GOT3 (cell line): Measurements from ENCODE around the gene EBNA1BP2.
"Not testable (repeated sequence)": the region's sequence is repeated elsewhere in the genome, so short reads cannot be mapped to it uniquely, and the experiment has no call there.

Experiments used
- DNase-seq: peaks from one replicate; lab custom pipeline; 2025; ENCODE audit warnings: mixed read lengths; lab: John Stamatoyannopoulos, UW

EBNA1BP2 gene

DNA sequence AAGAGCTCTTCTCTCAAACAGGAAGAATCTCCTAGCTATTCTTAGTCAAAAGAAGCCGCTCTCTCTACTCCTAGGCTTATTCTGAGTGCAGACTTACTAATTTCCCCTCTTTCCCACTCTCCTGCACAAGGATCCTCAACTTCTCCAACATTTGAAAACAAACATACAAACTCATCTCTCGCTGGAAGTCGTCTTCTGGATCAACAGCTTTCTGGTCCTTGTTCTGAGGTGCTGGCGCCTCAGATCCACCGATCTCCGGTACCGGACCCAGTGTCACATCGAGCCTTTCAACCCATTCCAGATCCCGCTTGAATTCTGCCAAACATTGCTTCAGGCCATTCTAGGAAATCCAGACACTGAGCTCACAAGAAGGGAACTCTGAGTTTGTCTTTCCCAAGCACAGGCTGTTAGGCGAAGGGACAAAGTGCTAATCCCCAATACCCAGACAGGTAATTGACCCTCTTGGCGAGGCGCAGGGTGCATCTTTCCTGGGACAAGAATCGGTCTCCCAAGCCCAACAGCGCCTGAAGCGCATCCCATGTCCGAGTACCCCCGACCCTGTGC is 696 bp downstream of the EBNA1BP2 start:
- no peak for DNase-seq

DNA sequence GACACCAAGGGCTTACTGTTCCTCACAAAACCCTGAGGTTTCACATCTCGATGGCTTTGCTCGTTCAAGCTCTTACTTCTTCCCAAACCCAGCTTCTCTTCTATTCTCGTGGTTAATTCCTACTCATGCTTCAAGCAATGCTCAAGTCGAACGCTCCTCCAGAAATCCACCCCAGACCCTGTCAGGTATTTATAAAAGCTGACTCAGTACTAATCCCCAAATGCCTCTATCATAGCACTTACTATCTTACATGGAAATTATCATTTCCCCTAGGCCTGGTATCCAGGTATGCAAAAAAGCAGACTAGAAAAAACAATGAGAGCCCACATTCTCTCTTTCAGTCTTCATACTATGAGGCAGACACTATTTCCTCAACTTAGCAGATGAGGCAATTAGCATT is 6.3 kb downstream of the EBNA1BP2 start:
- no peak for DNase-seq

DNA sequence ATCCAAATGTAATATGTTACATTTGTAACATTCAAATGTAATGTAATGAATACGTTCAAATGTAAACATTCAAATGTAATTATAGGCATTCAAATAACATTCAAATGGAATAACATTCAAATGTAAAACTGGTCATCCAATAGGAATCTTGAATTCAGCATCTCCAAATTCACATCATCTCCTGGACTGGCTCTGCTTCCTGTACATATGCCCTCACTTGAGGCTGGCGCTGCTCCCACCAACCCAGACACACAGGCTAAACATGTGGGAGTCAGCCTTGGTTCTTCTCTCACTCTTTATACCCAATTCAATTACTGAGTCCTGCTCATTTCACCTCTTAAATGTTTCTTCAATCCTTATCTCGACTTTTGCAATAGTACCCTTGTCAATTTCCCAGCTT is 6.9 kb downstream of the EBNA1BP2 start:
- DNase-seq = no peak

GRCh38 chr1:43156026-43156425 is 16.1 kb downstream of the EBNA1BP2 start:
- no peak for DNase-seq

GRCh38 chr1:43153443-43153842 is 18.6 kb downstream of the EBNA1BP2 start:
- no peak for DNase-seq

DNA sequence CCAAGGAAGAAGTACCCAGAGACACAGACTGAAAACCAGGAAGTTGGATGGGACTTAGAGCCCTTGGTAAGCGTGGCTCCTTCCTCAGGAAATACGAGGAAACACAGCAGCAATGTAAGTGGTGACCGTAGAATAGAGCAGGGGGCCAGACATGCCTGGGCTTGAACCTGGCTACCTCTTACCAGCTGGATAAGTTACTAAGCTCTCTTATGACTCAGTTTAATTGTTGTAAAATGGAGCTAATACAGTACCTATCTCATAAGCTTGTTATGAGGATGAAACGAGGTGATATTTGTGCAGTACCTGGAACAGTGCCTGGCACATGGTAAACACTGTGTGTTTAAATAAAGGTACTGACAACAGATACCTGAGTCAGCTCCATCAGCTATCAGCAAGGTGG is 19.2 kb downstream of the EBNA1BP2 start:
- DNase-seq = no peak

- DNase-seq = no peak
Observed at GRCh38 chr1:43149889-43150288, 22.2 kb downstream of the EBNA1BP2 start.

DNA sequence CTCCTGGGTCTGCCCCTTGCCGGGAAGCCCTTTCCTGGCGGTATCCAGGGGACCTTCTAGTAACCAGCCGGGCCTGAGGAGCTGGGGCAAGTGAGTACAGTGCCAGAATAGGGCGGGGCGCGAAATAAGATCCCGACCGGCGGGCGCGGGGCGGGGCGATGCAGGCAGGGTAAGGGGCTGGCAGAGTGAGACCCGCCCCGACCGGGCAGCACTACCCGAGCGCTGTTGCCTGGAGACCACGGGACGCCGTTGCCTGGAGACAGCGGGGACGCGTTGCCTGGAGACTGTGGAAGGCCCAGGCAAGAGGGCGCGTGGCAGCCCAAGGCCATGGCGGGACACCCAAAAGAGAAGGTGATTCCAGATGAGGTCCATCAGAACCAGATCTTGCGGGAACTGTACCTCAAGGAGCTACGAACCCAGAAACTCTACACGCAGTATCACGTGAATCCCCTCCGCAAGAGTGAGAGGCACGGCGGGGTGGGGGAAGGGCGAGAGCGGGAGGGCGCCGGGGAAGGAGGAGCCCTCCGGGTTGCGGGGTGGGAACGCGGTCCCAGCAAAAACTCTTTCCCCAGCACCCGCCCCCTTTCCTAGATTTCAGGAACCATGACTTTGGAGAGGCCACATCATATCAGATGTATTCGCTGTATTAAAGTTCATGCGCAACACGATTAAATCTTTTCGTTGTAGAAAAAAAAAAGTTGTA is 24.3 kb downstream of the EBNA1BP2 start:
- no peak for DNase-seq

GRCh38 chr1:43144237-43144636 is 27.9 kb downstream of the EBNA1BP2 start:
- DNase-seq = no peak

- no peak for DNase-seq
Observed at GRCh38 chr1:43143441-43143888, 28.6 kb downstream of the EBNA1BP2 start.

DNA sequence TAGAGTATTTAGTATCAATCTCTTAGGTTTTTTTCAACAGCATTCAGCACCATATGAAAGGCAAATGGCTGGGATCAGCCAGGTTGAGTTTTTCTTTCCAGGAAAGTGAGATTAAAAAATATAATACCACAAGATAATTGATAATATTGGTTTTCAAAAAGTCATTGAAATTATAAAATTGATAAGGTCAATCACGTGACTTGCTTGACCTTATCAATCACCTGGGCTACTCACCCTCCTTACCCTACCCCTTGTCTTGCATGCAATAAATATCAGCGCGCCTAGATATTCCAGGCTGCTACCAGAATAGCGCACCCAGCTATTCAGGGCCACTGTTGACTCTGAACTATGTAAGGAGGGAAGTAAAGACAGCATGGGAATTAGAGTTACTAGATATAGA is 31.5 kb downstream of the EBNA1BP2 start:
- DNase-seq = no peak

- no peak for DNase-seq
Observed at GRCh38 chr1:43140010-43140409, 32.1 kb downstream of the EBNA1BP2 start.

GRCh38 chr1:43139295-43139694 is 32.8 kb downstream of the EBNA1BP2 start:
- DNase-seq = not testable (repeated sequence)

DNA sequence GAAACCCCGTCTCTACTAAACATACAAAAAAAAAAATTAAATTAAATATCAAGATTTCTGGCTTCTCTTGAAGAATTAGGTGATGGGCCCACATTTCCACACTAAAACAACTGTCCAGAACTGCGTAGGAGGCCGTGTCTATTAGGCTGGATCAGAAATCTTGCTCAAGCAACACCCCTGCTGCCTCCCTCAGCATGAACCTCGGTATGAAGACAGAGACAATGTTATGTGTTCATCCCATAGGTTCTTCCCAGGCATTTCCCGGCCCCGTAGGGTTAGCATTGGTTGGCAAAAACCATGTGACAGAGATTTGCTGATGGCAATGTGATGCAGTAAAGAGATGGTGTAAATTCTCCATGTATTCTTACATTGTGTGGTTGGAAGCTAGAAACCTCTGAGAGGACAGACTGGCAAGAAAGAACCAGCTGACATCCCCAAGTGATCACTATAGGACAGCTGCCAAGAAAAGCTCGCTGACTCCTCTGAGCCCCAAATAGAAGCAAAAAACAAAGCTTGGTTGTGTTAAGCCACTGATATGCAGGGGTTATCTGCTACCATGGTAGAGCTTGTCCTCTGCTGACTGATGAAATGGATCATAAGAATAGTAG is 34.5 kb downstream of the EBNA1BP2 start:
- no peak for DNase-seq

GRCh38 chr1:43135857-43136781 is 36.0 kb downstream of the EBNA1BP2 start:
- DNase-seq = no peak

- no peak for DNase-seq
Observed at GRCh38 chr1:43134640-43135039, 37.5 kb downstream of the EBNA1BP2 start.

- DNase-seq = no peak
Observed at GRCh38 chr1:43134068-43134467, 38.0 kb downstream of the EBNA1BP2 start.

- no peak for DNase-seq
Observed at GRCh38 chr1:43129426-43129825, 42.7 kb downstream of the EBNA1BP2 start.

DNA sequence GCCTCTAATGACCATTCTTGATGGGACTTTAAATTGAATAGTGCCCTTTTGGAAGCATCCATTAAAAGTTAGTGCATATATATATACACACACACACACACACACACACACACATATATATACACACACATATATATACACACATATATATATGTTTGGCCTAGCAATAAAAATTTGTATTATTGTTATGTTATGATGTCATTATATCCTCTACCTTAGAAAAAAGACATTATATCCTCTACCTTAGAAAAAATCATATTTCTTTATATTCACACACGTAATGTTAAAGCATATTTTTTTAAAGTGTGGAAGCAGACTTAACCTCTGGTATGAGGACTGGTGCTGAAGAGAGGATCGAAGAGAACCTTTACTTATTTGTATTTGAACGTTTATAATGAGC is 43.3 kb downstream of the EBNA1BP2 start:
- DNase-seq = no peak

DNA sequence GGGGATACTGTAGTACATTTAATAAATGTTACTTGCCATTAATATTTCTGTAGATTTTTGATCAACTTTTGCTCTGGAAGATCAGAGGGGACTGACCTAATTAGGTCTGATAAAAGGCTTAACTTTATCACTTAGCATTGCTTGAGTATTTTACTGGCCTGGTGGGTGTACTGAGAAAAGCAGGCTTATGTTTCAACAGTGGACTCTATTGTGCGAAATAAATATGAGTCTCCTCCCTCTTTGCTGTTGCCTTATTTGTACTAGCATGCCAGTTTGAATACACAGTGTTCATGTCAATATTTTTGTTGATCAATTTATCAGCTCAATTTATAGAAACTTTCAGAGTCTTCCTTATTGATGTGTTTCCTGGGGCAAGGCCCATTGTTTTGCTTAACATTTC is 49.1 kb downstream of the EBNA1BP2 start:
- DNase-seq = no peak

DNA sequence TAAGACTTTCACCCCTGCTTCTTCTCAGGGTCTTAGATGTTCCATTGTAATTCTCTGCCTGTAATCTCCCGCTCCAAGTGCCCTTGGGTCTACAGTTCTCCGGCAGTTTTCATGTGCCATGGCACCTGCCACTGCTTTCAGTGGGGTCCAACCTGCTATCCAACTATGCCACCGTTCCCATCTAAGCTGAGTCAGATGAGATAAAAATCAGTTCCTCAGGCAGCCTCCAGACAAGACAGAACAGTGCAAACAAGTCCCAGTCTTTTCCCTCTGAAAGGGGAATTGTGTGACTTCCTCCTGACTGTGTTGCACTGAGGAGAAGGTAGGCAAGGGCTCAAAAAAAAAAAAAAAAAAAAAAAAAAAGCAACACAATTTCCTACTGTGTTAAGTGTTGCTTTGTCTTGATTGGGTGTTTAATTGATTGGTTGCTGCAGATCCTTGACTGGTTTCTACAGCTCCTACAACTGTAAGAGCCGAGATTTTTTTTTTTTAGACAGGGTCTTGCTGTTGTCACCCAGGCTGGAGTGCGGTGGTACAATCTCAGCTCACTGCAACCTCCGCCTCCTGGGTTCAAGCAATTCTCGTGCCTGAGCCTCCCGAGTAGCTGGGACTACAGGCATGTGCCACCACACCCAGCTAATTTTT is 50.7 kb downstream of the EBNA1BP2 start:
- no peak for DNase-seq
